Spinal cord (tissue), 10 donors: ENCODE data around the gene CELF4. TPM values are rescaled to one million over a fixed set of nuclear protein-coding genes. Genes with fewer than 3 reads are reported as not detected.

ENCODE experiments used
- DNase-seq, 6 donors: peaks; one replicate each; pipeline versions ENCODE4 v3.0.0 to v3.0.0-alpha.2; 2013 to 2015; ENCODE audit warnings: low spot score in 6 of 6, low read depth in 4 of 6
- H3K27ac ChIP-seq: one replicate; pipeline ENCODE4 v1.5.1; 2013; ENCODE audit warnings: low read depth, low read length, control low read depth
- H3K27me3 ChIP-seq: one replicate; pipeline ENCODE4 v1.6.1; 2013; ENCODE audit warnings: low read length; ENCODE audit not compliant: control insufficient read depth, insufficient read depth
- H3K36me3 ChIP-seq: one replicate; pipeline ENCODE4 v1.6.1; 2013; ENCODE audit warnings: low read length; ENCODE audit not compliant: control insufficient read depth, insufficient read depth
- H3K4me1 ChIP-seq: one replicate; pipeline ENCODE4 v1.6.1; 2013; ENCODE audit warnings: low read length; ENCODE audit not compliant: control insufficient read depth, insufficient read depth
- H3K4me3 ChIP-seq: one replicate; pipeline ENCODE4 v1.5.1; 2013; ENCODE audit warnings: low read depth, low read length, control low read depth
- H3K9me3 ChIP-seq: one replicate; pipeline ENCODE4 v1.6.1; 2013; ENCODE audit warnings: low read length; ENCODE audit not compliant: control insufficient read depth, insufficient read depth
- WGBS: methylation state at CpG from one replicate; pipeline ENCODE4 v1.1.5; 2013; ENCODE audit warnings: missing lambda C conversion rate; ENCODE audit not compliant: insufficient coverage; 5-methylcytosine and 5-hydroxymethylcytosine counted together
- polyA plus RNA-seq, 2 donors: library from polyadenylated mRNA; unstranded; fragments of 120-200 nt; gene quantifications; one replicate each; pipeline ENCODE4 v1.2.1, GENCODE V29; 2013; ENCODE audit not compliant: insufficient read length in 2 of 2
- total RNA-seq, 2 donors: library from RNA; depleted of rRNA in 1 of 2; stranded (reverse); fragments of 120-200 nt in 1 of 2; fragments of >200 nt in 1 of 2; gene quantifications; one replicate each; pipeline versions ENCODE4 v1.2.3 to v1.2.4, GENCODE V29; 2013 to 2014
- donor health status: healthy.

The CELF4 gene
- total and polyA plus RNA-seq, 4 donors: 26.6 to 139 (median 89.9) TPM

DNA sequence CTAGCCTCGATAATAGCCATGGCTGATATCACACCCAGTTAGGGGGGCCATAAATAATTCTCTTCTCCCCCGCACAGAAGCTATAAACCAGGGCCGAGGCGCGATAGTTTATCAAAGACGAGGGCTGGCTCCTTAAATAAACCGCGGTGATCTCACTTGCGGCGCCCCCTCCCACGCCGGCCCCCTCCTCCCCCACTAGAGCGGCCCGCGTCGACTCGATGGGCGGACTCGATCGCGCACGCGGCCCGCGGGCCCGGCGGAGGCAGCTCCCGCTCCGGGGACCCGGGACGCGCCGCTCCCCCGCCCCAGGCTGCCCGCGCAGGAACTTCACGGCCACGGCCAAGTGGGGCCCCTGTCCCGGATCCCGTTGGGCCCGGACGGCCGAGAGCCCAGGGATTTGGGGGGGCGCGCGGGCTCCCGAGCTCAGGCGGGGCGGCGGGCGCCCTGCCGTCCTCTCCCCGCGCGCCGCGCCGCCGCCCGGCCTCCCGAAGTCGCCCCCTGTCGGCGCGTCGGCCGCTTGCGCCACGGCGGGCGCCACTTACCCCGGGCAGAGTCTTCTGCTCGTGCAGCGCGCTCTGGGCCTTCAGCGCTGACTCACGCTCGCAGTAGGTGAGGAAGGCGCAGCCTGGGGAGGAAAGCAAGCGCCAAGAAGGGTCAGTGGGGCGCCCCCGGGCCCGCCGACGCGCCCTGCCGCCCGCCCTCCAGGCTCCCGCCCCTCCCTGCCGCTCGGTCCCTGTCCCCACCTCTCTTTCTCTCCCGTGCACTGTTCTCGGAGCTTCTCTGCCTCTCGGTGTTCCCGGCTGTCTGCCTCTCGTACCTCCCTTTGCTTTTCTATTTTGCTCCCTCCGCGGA is 80.4 kb downstream of the CELF4 start:
- Histone ChIP-seq H3K4me3 (no peak overlapping the region), H3K9me3 (no peaks in the 10 kb centered on the region), H3K36me3 (no peaks in the 10 kb centered on the region), H3K27ac (no peak overlapping the region), H3K27me3 (peaks cover 24% of the 10 kb centered on the region), H3K4me1 (peaks cover 48% of the 10 kb centered on the region)
- peak in 2 of 6 donors; percentile 51 to 68 for DNase-seq
- WGBS: 1% methylated on average over 89 of the region's 98 CpGs

DNA sequence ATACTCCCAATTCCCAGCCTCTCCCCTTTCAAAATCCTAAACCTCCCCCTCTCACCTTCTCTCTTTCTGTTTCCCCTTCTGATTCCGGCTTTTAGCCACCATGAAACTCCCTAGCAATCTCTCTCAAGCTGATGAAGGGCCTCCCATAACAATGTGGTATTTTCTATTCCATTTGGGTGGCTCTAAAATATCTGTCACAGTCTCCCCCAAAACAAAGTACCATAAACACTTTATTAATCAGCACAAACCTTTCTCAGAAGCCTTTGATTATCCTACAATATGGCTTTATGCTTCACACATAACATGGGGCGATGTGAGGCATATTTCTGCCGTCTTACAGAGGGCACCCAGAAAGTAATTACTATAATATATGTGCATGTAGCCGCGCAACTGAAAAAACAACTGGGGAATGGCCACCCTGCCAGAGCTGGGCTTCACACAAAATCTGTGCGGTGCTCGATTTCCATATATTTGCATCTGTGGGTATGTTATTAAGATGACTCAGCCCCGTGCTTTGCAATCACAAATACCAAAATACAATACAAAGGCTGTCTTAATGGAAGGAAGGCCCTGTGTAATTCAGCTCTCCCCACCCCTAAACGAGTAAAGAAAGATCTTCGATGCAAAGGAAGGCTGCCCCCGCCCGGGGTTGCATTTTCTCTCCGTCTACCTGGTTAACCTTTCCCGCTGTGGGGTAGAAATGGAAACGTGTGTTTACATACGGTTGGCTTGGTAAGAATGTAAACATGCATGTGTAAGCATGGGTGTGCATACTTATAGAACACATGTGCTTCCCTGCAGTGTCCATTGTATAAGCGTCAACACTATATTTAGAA is 81.4 kb downstream of the CELF4 start:
- H3K27me3 ChIP-seq: peaks cover 24% of the 10 kb centered on the region
- DNase-seq: peak in 2 of 6 donors; percentile 50 to 72
- WGBS: no CpG with 5 or more reads among the region's 17 CpGs
- no peak overlapping the region for H3K27ac ChIP-seq
- no peak overlapping the region for H3K4me3 ChIP-seq
- no peaks in the 10 kb centered on the region for H3K9me3 ChIP-seq
- no peaks in the 10 kb centered on the region for H3K36me3 ChIP-seq
- peaks cover 43% of the 10 kb centered on the region for H3K4me1 ChIP-seq

DNA sequence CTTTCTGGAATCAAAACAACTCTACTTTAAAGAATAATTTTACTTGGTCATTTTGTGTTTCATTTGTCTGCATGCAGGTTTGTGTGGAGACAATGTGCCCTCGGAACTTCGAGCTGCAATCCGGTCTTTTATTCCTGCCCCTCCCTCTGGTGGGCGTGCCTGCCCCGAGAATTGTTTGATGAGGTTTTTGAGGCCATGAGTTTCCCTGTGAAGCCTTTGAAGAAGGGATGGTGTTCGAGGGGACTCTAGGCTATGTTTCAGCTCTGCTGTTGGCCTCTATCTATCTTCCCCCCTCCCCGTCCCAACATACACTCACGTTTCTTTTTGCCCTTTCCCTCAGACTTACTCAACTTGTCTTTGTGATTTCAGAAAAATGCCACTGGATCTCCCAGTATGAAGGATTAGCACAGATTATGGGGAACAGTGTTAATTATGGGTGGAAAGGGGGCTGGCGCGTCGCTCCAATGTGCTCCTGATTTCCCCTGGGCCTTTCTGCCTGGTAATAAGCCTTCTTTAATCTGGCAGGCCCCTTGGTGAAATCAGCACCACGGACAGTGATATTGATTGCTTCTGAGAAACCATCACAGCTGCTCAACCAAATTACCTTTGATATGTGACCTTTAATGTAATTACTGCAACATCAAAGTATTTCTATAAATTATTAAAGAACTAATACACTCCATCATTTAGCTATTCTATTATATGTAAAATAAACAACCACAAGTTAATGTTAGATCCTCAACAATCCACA is 82.2 kb downstream of the CELF4 start:
- Histone ChIP-seq H3K4me1 (peaks cover 40% of the 10 kb centered on the region), H3K9me3 (no peaks in the 10 kb centered on the region), H3K36me3 (no peaks in the 10 kb centered on the region), H3K4me3 (no peak overlapping the region), H3K27me3 (peaks cover 24% of the 10 kb centered on the region), H3K27ac (no peak overlapping the region)
- 11% methylated on average over 6 of the region's 12 CpGs for WGBS
- DNase-seq: peak in 2 of 6 donors; percentile 70

DNA sequence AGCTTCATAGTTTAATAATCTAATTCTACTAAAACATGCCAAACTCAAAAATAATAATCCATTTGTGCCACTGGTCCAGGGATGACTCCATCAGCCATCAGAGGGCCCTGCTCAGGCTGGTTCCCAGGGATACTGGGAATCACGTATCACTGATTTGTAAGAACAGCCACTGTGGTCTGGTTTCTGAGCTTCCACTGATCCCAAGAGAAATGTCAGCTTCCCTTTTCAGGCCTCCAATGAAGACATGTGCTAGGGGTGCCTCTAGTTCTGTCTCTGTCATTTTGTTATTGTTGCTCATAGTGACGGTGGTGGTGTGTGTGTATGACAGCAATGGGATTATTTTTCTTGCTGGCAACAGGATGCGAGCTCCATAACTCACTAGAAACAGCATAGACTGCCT is 83.2 kb downstream of the CELF4 start:
- Histone ChIP-seq H3K27me3 (peaks cover 24% of the 10 kb centered on the region), H3K36me3 (no peaks in the 10 kb centered on the region), H3K4me3 (no peak overlapping the region), H3K4me1 (peaks cover 40% of the 10 kb centered on the region), H3K27ac (no peak overlapping the region), H3K9me3 (no peaks in the 10 kb centered on the region)
- no CpG with 5 or more reads among the region's 3 CpGs for WGBS
- DNase-seq: peak in 1 of 6 donors; percentile 36

DNA sequence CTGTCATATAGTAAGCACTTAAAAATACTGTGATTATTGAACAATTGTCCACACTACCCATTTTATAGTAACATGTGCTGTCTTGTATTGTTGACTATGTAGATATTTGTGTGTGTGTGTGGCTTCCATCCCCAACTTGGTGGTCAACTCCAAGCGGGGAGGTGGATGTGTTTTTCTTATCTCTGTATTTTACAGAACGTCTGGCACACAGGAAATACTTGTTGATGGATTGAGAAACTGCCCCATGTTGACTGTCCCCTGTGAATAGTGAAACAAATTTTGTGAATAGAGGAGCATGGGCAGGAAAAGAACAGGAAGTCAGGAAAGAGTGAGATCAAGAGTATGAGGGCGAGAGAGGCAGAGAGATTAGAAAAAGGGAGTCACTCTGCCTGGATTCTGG is 83.6 kb downstream of the CELF4 start:
- DNase-seq: no peak
- Histone ChIP-seq H3K9me3 (no peaks in the 10 kb centered on the region), H3K36me3 (no peaks in the 10 kb centered on the region), H3K4me1 (peaks cover 36% of the 10 kb centered on the region), H3K4me3 (no peak overlapping the region), H3K27me3 (peaks cover 19% of the 10 kb centered on the region), H3K27ac (no peak overlapping the region)
- 50% methylated on average over 1 of the region's 3 CpGs for WGBS

DNA sequence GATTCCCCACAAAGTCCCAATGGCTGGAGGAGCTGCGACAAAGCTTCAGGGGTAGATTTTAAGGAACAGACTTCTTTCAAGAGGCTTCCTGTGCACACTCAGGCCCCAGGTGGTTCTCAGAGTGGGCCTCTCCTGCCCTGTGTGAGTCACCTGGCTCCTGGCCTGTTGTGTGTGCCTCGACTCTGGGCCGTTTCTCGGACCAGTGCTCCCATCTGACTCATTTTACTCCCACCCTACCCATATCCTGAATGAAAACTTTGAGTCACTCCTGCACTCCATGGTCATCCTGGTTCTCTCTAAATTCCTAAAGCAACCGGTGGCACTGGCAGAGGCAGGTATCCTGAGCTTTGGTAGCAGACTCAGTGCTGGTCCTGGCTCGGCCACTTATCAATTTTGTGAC is 84.1 kb downstream of the CELF4 start:
- 83% methylated on average over 5 of the region's 6 CpGs for WGBS
- H3K27ac ChIP-seq: no peak overlapping the region
- peaks cover 35% of the 10 kb centered on the region for H3K4me1 ChIP-seq

DNA sequence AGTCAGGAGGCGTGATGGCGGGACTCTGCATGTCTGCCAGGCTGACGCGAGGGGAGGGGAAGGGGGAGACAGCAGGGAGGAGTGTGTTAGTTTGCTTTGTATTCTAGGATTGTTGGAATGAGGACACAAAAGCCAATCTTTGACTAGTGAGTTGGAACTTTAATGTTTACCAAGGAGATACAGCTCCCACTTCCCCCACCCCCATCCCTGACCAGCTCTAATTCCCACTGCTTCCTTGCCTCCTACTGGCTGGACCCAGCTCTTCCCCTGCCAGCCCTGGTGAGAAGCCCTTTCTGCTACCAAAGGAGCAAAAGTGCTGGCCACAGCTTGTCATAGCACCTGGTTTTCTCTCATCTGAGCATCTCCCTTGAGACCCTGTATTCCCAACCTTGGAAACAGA is 84.5 kb downstream of the CELF4 start:
- peaks cover 12% of the 10 kb centered on the region for H3K27me3 ChIP-seq
- no peak for DNase-seq
- H3K36me3 ChIP-seq: no peaks in the 10 kb centered on the region
- peaks cover 33% of the 10 kb centered on the region for H3K4me1 ChIP-seq
- no peak overlapping the region for H3K4me3 ChIP-seq
- H3K9me3 ChIP-seq: no peaks in the 10 kb centered on the region
- WGBS: 77% methylated on average over 2 of the region's 4 CpGs
- no peak overlapping the region for H3K27ac ChIP-seq

More for the DNA sequence above, 84.1 kb downstream of the CELF4 start:
- H3K9me3 ChIP-seq: no peaks in the 10 kb centered on the region
- no peak for DNase-seq
- H3K4me3 ChIP-seq: no peak overlapping the region
- H3K36me3 ChIP-seq: no peaks in the 10 kb centered on the region
- peaks cover 14% of the 10 kb centered on the region for H3K27me3 ChIP-seq

DNA sequence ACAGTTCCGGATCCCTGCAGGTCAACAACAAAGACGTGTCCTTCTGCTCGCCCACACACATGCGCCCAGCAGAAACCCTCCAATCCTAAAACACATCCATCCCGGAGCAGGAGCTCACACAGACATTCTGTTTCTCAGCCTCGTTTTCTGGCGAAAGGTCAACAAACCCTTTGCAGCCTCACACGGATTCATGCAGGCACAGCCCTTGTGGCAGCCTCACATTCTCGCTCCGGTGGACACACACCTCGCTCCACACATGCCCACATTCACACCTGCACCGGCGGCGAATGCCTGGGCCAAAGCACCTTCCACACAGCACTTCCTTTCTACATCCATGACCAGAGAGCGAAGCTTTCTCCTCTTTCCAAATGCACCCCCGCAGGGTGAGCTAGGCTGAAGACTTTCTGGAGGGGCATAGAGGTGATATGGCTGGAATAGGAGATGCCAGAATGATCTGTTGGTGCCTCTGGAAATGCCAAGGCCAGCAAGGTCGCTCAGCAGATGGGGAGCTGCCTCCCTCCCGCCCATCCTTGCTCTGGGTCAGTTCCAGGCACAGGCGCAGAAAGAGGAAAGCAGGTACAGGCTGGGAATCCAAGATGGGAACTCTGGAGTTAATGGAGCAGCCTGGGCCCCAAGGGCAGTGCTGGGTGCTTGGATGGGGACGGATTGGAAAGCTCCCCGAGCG is 88.8 kb downstream of the CELF4 start:
- H3K27me3 ChIP-seq: no peaks in the 10 kb centered on the region
- no peak overlapping the region for H3K4me3 ChIP-seq
- 68% methylated on average over 17 of the region's 22 CpGs for WGBS
- no peak for DNase-seq
- H3K36me3 ChIP-seq: peaks cover 2% of the 10 kb centered on the region
- no peaks in the 10 kb centered on the region for H3K9me3 ChIP-seq
- no peak overlapping the region for H3K27ac ChIP-seq
- H3K4me1 ChIP-seq: peaks cover 15% of the 10 kb centered on the region

DNA sequence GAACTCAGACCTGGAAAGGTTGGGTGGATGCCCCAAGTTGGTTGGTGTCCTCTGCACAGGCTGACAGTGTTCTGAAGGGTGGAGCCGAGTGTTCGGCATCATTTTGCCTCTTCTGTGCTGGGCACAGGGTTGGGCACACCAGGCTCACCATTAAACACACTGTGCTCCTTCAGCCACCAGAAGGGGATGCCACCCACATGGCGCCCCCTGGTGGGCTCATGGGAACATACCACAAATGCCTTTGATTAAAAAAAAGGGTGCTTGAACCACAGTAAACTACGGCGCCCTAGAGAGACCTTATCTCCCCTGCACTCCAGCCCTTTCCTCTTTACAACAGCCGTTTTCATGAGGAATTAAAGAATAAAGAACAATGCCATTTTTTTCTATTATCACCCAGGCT is 89.4 kb downstream of the CELF4 start:
- Histone ChIP-seq H3K4me1 (peaks cover 19% of the 10 kb centered on the region), H3K36me3 (peaks cover 2% of the 10 kb centered on the region), H3K9me3 (no peaks in the 10 kb centered on the region), H3K27me3 (no peaks in the 10 kb centered on the region), H3K27ac (no peak overlapping the region), H3K4me3 (no peak overlapping the region)
- peak in 1 of 6 donors; percentile 22 for DNase-seq
- WGBS: 64% methylated on average over 3 of the region's 6 CpGs
